Measurements from ENCODE around the gene GOLGA5.

Gene GOLGA5

GRCh38 chr14:92874962-92875661, 81.0 kb downstream of the GOLGA5 start:
- no peak for DNase-seq (ENCODE audit: low read depth in 2 of 3, low spot score in 2 of 3)

DNA sequence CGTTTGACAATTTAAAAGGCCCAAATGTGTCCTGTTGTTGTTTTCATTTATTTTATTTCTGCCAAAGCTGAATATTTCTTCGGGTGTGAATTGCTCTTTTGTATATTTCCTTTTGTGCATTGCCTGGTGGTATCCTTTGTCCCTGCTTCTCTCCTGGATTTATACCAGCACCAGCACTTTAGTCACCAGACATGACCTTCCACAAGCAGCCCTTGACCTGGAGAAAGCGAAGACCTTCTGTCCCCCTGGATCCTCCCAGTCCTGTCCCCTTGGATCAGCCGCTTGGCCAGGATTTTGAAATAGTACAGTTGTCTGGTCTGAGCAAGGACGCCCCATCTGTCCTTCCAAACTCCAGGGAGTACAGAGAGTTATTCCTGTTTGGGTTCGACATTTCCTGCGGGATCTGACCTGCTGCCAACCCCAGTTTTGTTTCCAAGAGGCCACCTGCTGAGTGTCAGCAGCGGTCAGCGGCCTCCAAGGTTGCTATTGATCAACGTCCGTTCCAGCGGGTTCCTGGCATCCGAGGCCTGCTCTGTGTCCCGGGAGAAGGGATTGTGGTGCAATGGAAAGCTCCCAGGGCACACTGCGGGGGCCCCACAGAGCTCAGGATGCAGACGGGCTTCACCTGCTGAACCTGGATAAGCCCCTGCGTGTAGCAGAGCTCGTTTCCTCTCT, 83.8 kb downstream of the GOLGA5 start:
- DNase-seq (ENCODE audit: low read depth in 2 of 3, low spot score in 2 of 3), result no peak

- DNase-seq (ENCODE audit: low read depth in 2 of 3, low spot score in 2 of 3), result no peak
Observed at GRCh38 chr14:92880351-92880750, 86.2 kb downstream of the GOLGA5 start.

- DNase-seq (ENCODE audit: low read depth in 2 of 3, low spot score in 2 of 3), result no peak
Observed at GRCh38 chr14:92880851-92881250, 86.7 kb downstream of the GOLGA5 start.

DNA sequence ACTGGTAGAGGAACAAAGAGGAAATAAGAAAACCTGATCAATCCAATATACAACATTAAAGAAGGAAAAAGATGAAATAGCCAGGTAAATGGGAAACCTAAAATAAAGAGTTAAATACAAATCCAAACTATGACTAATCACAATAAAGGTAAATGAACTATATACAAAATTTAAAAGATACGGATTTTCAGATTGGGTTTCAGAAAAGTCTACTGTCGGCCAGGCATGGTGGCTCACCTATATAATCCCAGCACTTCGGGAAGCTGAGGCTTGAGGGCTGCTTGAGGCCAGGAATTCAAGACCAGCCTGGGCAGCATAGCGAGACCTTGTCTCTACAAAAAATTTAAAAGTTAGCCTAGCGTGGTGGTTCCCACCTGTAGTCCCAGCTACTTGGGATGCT, 89.0 kb downstream of the GOLGA5 start:
- no peak for DNase-seq (ENCODE audit: low read depth in 2 of 3, low spot score in 2 of 3)

DNA sequence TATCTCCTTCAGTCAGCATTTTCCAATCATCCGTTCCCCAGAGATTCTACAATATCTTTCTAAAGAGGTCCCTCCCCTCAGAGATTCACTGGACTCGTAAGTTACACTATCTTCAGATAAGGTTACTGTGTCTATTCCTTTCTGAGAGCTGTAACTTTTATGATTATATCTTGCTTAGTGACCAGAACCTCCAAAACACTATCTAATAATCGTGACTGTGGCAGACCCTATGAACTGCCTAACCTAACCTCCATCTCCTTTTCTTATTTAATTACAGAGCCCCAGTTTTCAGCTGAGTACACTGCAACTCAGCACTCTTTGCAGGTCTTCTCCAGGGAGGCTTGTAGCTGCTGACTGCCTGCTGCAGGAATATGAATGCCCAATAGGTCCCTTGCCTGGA, 90.3 kb downstream of the GOLGA5 start:
- DNase-seq (ENCODE audit: low read depth in 2 of 3, low spot score in 2 of 3), result no peak

DNA sequence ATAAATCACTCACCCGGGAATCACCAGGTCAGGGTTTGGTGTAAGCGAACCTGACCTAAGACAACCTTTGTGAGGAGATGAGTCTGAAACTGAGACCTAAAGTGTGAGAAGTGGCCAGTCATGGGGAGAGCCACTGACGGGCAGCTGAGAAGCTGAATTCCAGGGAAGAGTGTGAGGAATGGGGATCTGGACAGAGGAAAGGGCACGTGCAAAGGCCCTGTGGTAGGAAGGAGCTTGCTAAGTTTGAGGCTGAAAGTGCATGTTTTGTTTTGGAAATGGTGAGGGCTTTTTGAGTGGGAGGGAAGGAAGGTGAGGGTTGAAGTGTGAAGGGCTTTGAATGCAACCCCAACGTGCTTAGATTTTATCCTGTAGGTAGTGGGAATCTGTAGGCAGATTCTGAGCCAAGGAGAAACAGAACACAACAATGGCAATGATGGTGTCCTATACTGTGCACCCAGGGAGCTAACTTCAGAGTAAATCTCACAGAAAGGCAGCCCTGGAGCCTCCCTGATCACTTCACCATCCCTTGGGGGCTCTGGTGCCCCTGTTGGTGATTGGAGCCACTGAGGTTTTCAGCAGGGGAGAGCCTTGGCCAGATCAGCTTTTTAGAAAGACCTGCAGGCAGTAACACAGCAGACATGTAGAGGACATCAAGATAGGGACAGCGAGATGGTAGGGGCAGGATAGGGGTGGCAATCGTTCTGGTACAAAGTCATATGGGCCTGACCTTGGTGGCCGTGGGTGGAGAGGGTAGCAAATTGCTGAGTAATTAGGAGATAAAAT, 91.4 kb downstream of the GOLGA5 start:
- no peak for DNase-seq (ENCODE audit: low read depth in 2 of 3, low spot score in 2 of 3)

GRCh38 chr14:92886337-92886736, 92.2 kb downstream of the GOLGA5 start:
- no peak for DNase-seq (ENCODE audit: low read depth in 2 of 3, low spot score in 2 of 3)

DNA sequence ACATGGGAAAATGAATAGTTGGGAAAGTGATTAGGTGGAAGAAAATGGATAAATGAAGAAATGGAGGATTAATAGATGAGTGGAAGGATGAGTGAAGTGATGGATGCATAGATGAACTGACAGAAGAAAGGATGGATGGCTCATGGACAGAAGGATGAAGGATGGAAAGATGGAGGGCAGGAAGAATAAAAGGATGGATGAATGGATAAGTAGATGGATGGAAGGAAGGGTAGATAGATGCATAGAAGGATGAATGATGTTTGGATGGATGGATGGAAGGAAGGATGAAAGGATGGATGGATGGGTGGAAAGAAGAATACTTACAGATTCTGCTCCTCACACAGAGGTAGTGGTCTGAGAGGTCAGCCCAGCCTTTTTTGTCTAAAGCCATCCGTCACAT, 93.1 kb downstream of the GOLGA5 start:
- DNase-seq (ENCODE audit: low read depth in 2 of 3, low spot score in 2 of 3), result no peak

DNA sequence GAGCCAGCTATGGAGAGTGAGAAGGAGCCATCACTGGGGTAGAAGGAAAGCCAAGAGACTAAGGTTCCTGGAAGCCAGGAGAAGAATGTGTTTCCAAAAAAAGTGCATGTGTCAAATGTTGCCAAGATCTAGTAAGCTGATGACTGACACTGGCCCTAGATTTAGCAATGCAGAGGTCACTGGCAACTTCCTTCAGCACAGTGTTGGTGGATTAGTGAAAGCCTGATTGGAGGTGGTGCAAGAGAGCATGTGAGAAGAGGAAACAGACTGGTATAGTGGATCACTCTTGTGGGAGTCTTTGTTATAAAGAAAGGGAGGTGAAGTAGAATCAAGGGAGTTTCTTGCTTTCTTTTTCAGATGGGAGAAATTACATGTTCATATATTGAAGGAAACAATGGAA, 94.8 kb downstream of the GOLGA5 start:
- DNase-seq (ENCODE audit: low read depth in 2 of 3, low spot score in 2 of 3), result no peak
